Uterine smooth muscle cell (primary cell): ENCODE data around the gene TRAF3. TPM values are rescaled to one million over a fixed set of nuclear protein-coding genes. Genes with fewer than 3 reads are reported as not detected.

Source experiments
- total RNA-seq: library from RNA; depleted of rRNA; stranded (reverse); fragments of >200 nt; gene quantifications from 2 replicates; pipeline ENCODE4 v1.2.3, GENCODE V29; 2014

TRAF3 gene
- 31.6 and 34.9 TPM in 2 replicates for total RNA-seq

GRCh38 chr14:102776761-102777710 lies at the start of gene TRAF3:
Gene TRAF3 (plus strand): TSS chr14:102777449. CDS start chr14:102870202, 92,753 bp downstream.

GRCh38 chr14:102922490-102923200 lies 145.4 kb downstream of the TRAF3 start, which contains the start of gene AMN:
Gene AMN (plus strand): TSS chr14:102922663. CDS start chr14:102922689, 26 bp downstream.

Other genes starting within 250 kb of the TRAF3 start
- gene RCOR1, start 184.8 kb upstream of the TRAF3 start, total RNA-seq = 12.2 and 12.5 TPM in 2 replicates
- 0.22 and 0.50 TPM in 2 replicates for gene AMN, start 145.2 kb downstream of the TRAF3 start, total RNA-seq